ENCODE results near the gene MLXIPL. TPM values are rescaled to one million over a fixed set of nuclear protein-coding genes. Genes with fewer than 3 reads are reported as not detected.
"Not testable (repeated sequence)": the region's sequence is repeated elsewhere in the genome, so short reads cannot be mapped to it uniquely, and the experiment has no call there.

Gene MLXIPL
- total RNA-seq = not detected

- Mint-ChIP-seq H3K4me3 (no peak within 1 kb of the TSS), H3K36me3 (no peaks in the 10 kb centered on the region), H3K27me3 (peaks cover 57% of the 10 kb centered on the region), H3K9me3 (ENCODE audit: low read depth) (no peaks in the 10 kb centered on the region), H3K4me1 (no peaks in the 10 kb centered on the region), H3K27ac (no peak within 1 kb of the TSS)
- peak; percentile 67 for DNase-seq
- ATAC-seq = peak; percentile 91
- CTCF ChIA-PET = interaction anchor here (0.7 to 0.9 kb wide), 2 partner anchors 17 to 20 kb away, joined by 3 read pairs; no protein-coding TSS in a partner anchor
Measured at GRCh38 chr7:73623798-73624668, at the start of gene MLXIPL. MLXIPL (minus strand) TSS chr7:73624522; CDS start chr7:73624492, 30 bp downstream.

- DNase-seq = no peak
Measured at GRCh38 chr7:73671857-73672445, 47.6 kb upstream of the MLXIPL start.

GRCh38 chr7:73671322-73671661 lies 47.0 kb upstream of the MLXIPL start:
- Mint-ChIP-seq H3K4me3 (no peak overlapping the region), H3K4me1 (peaks cover 5% of the 10 kb centered on the region), H3K9me3 (ENCODE audit: low read depth) (no peaks in the 10 kb centered on the region), H3K27me3 (peaks cover 23% of the 10 kb centered on the region), H3K36me3 (no peaks in the 10 kb centered on the region), H3K27ac (no peak overlapping the region)
- ATAC-seq = no peak
- CTCF ChIA-PET = no interaction called here
- DNase-seq = no peak

More at GRCh38 chr7:73671857-73672445, 47.6 kb upstream of the MLXIPL start:
- Mint-ChIP-seq H3K36me3 (no peaks in the 10 kb centered on the region), H3K4me3 (no peak overlapping the region), H3K4me1 (peaks cover 5% of the 10 kb centered on the region), H3K9me3 (ENCODE audit: low read depth) (no peaks in the 10 kb centered on the region), H3K27me3 (peaks cover 19% of the 10 kb centered on the region), H3K27ac (no peak overlapping the region)
- no peak for ATAC-seq
- CTCF ChIA-PET = interaction anchor here (0.8 to 1.8 kb wide), 2 partner anchors 29 to 65 kb away, joined by 3 to 4 read pairs; no protein-coding TSS in a partner anchor

- no peak for DNase-seq
- H3K36me3 Mint-ChIP-seq = no peaks in the 10 kb centered on the region
- CTCF ChIA-PET = interaction anchor here (1.1 to 2.7 kb wide), 2 partner anchors 63 to 69 kb away, joined by 3 to 7 read pairs; partner anchors contain the start of gene ABHD11
- no peaks in the 10 kb centered on the region for H3K9me3 Mint-ChIP-seq (ENCODE audit: low read depth)
- no peak overlapping the region for H3K4me3 Mint-ChIP-seq
- H3K27ac Mint-ChIP-seq = no peak overlapping the region
- H3K4me1 Mint-ChIP-seq = peaks cover 7% of the 10 kb centered on the region
- ATAC-seq = no peak
- peaks cover 34% of the 10 kb centered on the region for H3K27me3 Mint-ChIP-seq
Measured at GRCh38 chr7:73669858-73670385, 45.6 kb upstream of the MLXIPL start.

GRCh38 chr7:73669288-73669701 lies 45.0 kb upstream of the MLXIPL start:
- DNase-seq = no peak
- CTCF ChIA-PET = interaction anchor here (2.7 kb wide), 1 partner anchor 70 kb away, joined by 7 read pairs; the partner anchor contains the start of gene ABHD11
- H3K4me3 Mint-ChIP-seq = no peak overlapping the region
- no peaks in the 10 kb centered on the region for H3K36me3 Mint-ChIP-seq
- H3K27me3 Mint-ChIP-seq = peaks cover 39% of the 10 kb centered on the region
- no peaks in the 10 kb centered on the region for H3K9me3 Mint-ChIP-seq (ENCODE audit: low read depth)
- peaks cover 7% of the 10 kb centered on the region for H3K4me1 Mint-ChIP-seq
- no peak for ATAC-seq
- no peak overlapping the region for H3K27ac Mint-ChIP-seq

GRCh38 chr7:73668886-73669230 lies 44.5 kb upstream of the MLXIPL start:
- Mint-ChIP-seq H3K27ac (no peak overlapping the region), H3K36me3 (no peaks in the 10 kb centered on the region), H3K27me3 (peaks cover 44% of the 10 kb centered on the region), H3K4me1 (peaks cover 7% of the 10 kb centered on the region), H3K4me3 (no peak overlapping the region), H3K9me3 (ENCODE audit: low read depth) (no peaks in the 10 kb centered on the region)
- CTCF ChIA-PET = interaction anchor here (1.4 to 2.7 kb wide), 2 partner anchors 62 to 70 kb away, joined by 7 to 11 read pairs; partner anchors contain the start of gene ABHD11
- ATAC-seq (no peak), DNase-seq (no peak)

GRCh38 chr7:73668103-73668885 lies 44.0 kb upstream of the MLXIPL start:
- H3K27me3 Mint-ChIP-seq = peaks cover 49% of the 10 kb centered on the region
- no peak for DNase-seq
- H3K4me3 Mint-ChIP-seq = peak overlapping the region; percentile 37
- H3K27ac Mint-ChIP-seq = no peak overlapping the region
- peaks cover 7% of the 10 kb centered on the region for H3K4me1 Mint-ChIP-seq
- H3K36me3 Mint-ChIP-seq = peaks cover 1% of the 10 kb centered on the region
- CTCF ChIA-PET = interaction anchor here (0.6 to 2.7 kb wide), 11 partner anchors 9 to 71 kb away, joined by 3 to 11 read pairs (median 3); partner anchors contain the start of genes ABHD11 and STX1A
- no peak for ATAC-seq
- peaks cover under 1% of the 10 kb centered on the region for H3K9me3 Mint-ChIP-seq (ENCODE audit: low read depth)

- peak; percentile 98 for ATAC-seq
- peaks cover 57% of the 10 kb centered on the region for H3K27me3 Mint-ChIP-seq
- DNase-seq = peak; percentile 94
- no peak within 1 kb of the TSS for H3K27ac Mint-ChIP-seq
- H3K4me1 Mint-ChIP-seq = peaks cover 7% of the 10 kb centered on the region
- CTCF ChIA-PET = interaction anchor here (0.5 to 2.7 kb wide), 12 partner anchors 10 to 72 kb away, joined by 3 to 11 read pairs (median 3); partner anchors contain the start of genes ABHD11 and STX1A
- peaks cover 7% of the 10 kb centered on the region for H3K9me3 Mint-ChIP-seq (ENCODE audit: low read depth)
- peak within 1 kb of the TSS; percentile 60 for H3K4me3 Mint-ChIP-seq
- peaks cover 5% of the 10 kb centered on the region for H3K36me3 Mint-ChIP-seq
Measured at GRCh38 chr7:73667344-73668102, 43.2 kb upstream of the MLXIPL start, which contains the start of gene VPS37D. VPS37D (plus strand) TSS chr7:73667831; CDS start chr7:73667959, 128 bp downstream.

- no peak overlapping the region for H3K27ac Mint-ChIP-seq
Measured at GRCh38 chr7:73663033-73663432, 38.7 kb upstream of the MLXIPL start.

GRCh38 chr7:73660594-73660993 lies 36.3 kb upstream of the MLXIPL start:
- H3K4me3 Mint-ChIP-seq; H3K4me1 Mint-ChIP-seq; H3K9me3 Mint-ChIP-seq (ENCODE audit: low read depth); CTCF ChIA-PET; H3K36me3 Mint-ChIP-seq; DNase-seq; ATAC-seq; H3K27ac Mint-ChIP-seq: not testable (repeated sequence)
- H3K27me3 Mint-ChIP-seq = peaks cover 43% of the 10 kb centered on the region

More at GRCh38 chr7:73663033-73663432, 38.7 kb upstream of the MLXIPL start:
- Mint-ChIP-seq H3K9me3 (ENCODE audit: low read depth) (peaks cover 7% of the 10 kb centered on the region), H3K4me3 (no peak overlapping the region), H3K4me1 (peaks cover 4% of the 10 kb centered on the region), H3K27me3 (peaks cover 49% of the 10 kb centered on the region), H3K36me3 (peaks cover 5% of the 10 kb centered on the region)
- ATAC-seq = no peak
- CTCF ChIA-PET = interaction anchor here (2.2 to 2.9 kb wide), 2 partner anchors 56 to 62 kb away, joined by 5 to 16 read pairs; no protein-coding TSS in a partner anchor
- DNase-seq = no peak

- peaks cover 5% of the 10 kb centered on the region for H3K36me3 Mint-ChIP-seq
- no peak overlapping the region for H3K4me3 Mint-ChIP-seq
- CTCF ChIA-PET = no interaction called here
- no peak for DNase-seq
- no peak for ATAC-seq
- no peak overlapping the region for H3K27ac Mint-ChIP-seq
- H3K27me3 Mint-ChIP-seq = peaks cover 44% of the 10 kb centered on the region
- H3K4me1 Mint-ChIP-seq = no peaks in the 10 kb centered on the region
- peaks cover 7% of the 10 kb centered on the region for H3K9me3 Mint-ChIP-seq (ENCODE audit: low read depth)
Measured at GRCh38 chr7:73659983-73660382, 35.7 kb upstream of the MLXIPL start.

- not testable (repeated sequence) for ATAC-seq; DNase-seq; H3K27ac Mint-ChIP-seq; H3K4me3 Mint-ChIP-seq; H3K9me3 Mint-ChIP-seq (ENCODE audit: low read depth); H3K4me1 Mint-ChIP-seq; H3K36me3 Mint-ChIP-seq
- peaks cover 26% of the 10 kb centered on the region for H3K27me3 Mint-ChIP-seq
- CTCF ChIA-PET = interaction anchor here (0.9 kb wide), 1 partner anchor 14 kb away, joined by 3 read pairs; no protein-coding TSS in a partner anchor
Measured at GRCh38 chr7:73655309-73655708, 31.0 kb upstream of the MLXIPL start.
